Common myeloid progenitor, CD34-positive (primary cell): ENCODE data around the gene AFP.

Experiments used
- CTCF ChIA-PET: fragments of 350-600 bp; sonication (Branson Sonifier 250); formaldehyde crosslinking; loops from one replicate; lab custom pipeline; 2021; ENCODE audit warnings: antibody characterized with exemption; lab: Charles Lee
- POLR2A ChIA-PET: fragments of 350-600 bp; sonication (Branson Sonifier 250); formaldehyde crosslinking; loops from one replicate; lab custom pipeline; 2021; ENCODE audit warnings: antibody characterized with exemption; lab: Charles Lee
- DNase-seq, 3 donors: peaks; one replicate each; pipeline versions ENCODE4 v3.0.0 to v3.0.0-alpha.2; 2013
- H3K27ac ChIP-seq, 2 experiments: 1 replicate in 1 of 2; 2 replicates in 1 of 2; pipeline ENCODE4 v1.7.0; 2013; ENCODE audit warnings: inconsistent platforms in 2 of 2, low read length in 2 of 2, mild to moderate bottlenecking in 2 of 2, low read depth in 1 of 2, moderate library complexity in 1 of 2; ENCODE audit not compliant: severe bottlenecking in 2 of 2, insufficient read depth in 1 of 2, poor library complexity in 1 of 2
- H3K27me3 ChIP-seq, 5 experiments: replicated peaks in 2 of 5; 1 replicate in 3 of 5; 2 replicates in 2 of 5; pipeline versions ENCODE4 v1.6.1 to v1.7.0; 2013; ENCODE audit warnings: low read length in 4 of 5, mild to moderate bottlenecking in 2 of 5, moderate library complexity in 2 of 5, inconsistent platforms in 1 of 5; ENCODE audit not compliant: insufficient read depth in 5 of 5, control insufficient read depth in 4 of 5
- H3K36me3 ChIP-seq, 4 experiments: 1 replicate in 2 of 4; 2 replicates in 2 of 4; pipeline versions ENCODE4 v1.6.1 to v1.7.0; 2013; ENCODE audit warnings: low read length in 3 of 4, control low read depth in 1 of 4, mild to moderate bottlenecking in 1 of 4; ENCODE audit not compliant: control insufficient read depth in 4 of 4, insufficient read depth in 4 of 4
- H3K4me1 ChIP-seq, 4 experiments: 1 replicate in 3 of 4; 2 replicates in 1 of 4; pipeline versions ENCODE4 v1.6.1 to v1.7.1; 2013; ENCODE audit warnings: low read length in 3 of 4, mild to moderate bottlenecking in 3 of 4, control low read depth in 1 of 4, inconsistent platforms in 1 of 4, moderate library complexity in 1 of 4; ENCODE audit not compliant: control insufficient read depth in 4 of 4, insufficient read depth in 4 of 4; ENCODE audit errors: control extremely low read depth in 1 of 4
- H3K4me3 ChIP-seq, 7 experiments: 1 replicate in 4 of 7; 2 replicates in 3 of 7; pipeline versions ENCODE4 v1.5.1 to v1.7.0; 2013; ENCODE audit warnings: mild to moderate bottlenecking in 7 of 7, low read length in 6 of 7, moderate library complexity in 6 of 7, inconsistent platforms in 2 of 7, low read depth in 2 of 7, control low read depth in 1 of 7; ENCODE audit not compliant: insufficient read depth in 4 of 7, control insufficient read depth in 1 of 7; ENCODE audit errors: extremely low read depth in 1 of 7
- H3K9me3 ChIP-seq, 5 experiments: 1 replicate in 4 of 5; 2 replicates in 1 of 5; pipeline versions ENCODE4 v1.6.1 to v1.7.1; 2013; ENCODE audit warnings: low read length in 4 of 5, mild to moderate bottlenecking in 2 of 5, inconsistent platforms in 1 of 5, low read depth in 1 of 5, moderate library complexity in 1 of 5; ENCODE audit not compliant: control insufficient read depth in 4 of 5, insufficient read depth in 2 of 5; ENCODE audit errors: control extremely low read depth in 1 of 5
- WGBS: methylation state at CpG from one replicate; pipeline ENCODE4 v1.1.5; 2013; ENCODE audit not compliant: insufficient coverage; 5-methylcytosine and 5-hydroxymethylcytosine counted together

The AFP gene

DNA sequence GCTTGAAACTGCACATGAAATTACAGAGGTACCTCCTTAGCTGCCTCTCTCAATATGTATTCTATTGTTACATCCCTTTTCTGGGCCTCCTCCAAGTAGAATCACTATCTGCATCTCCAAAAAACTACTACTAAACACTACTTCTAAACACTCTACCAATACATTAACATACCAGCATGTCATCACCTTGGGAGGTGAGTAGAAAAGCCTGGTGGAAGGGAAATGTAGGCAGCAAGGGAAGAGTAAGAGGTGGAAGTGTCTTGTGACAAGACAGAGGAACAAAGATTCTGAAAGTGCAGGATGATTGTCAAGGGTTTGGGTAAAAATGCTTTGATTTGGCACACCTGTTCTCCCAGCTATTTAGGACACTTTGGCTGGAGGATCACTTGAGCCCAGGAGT is 49.1 kb downstream of the AFP start:
- no peaks in the 10 kb centered on the region for H3K27me3 ChIP-seq
- no peak overlapping the region for H3K4me3 ChIP-seq
- no peak for DNase-seq
- ChIA-PET POLR2A (no interaction called here), CTCF (no interaction called here)
- no peaks in the 10 kb centered on the region for H3K4me1 ChIP-seq
- H3K36me3 ChIP-seq, result no peaks in the 10 kb centered on the region
- H3K9me3 ChIP-seq, result no peaks in the 10 kb centered on the region
- no peak overlapping the region for H3K27ac ChIP-seq

- H3K9me3 ChIP-seq, result no peaks in the 10 kb centered on the region
- CTCF ChIA-PET, result no interaction called here
- H3K36me3 ChIP-seq, result no peaks in the 10 kb centered on the region
- POLR2A ChIA-PET, result no interaction called here
- no peak overlapping the region for H3K4me3 ChIP-seq
- no peaks in the 10 kb centered on the region for H3K27me3 ChIP-seq
- no peak for DNase-seq
- H3K4me1 ChIP-seq, result no peaks in the 10 kb centered on the region
- no peak overlapping the region for H3K27ac ChIP-seq
Measured at GRCh38 chr4:73485596-73485995, 49.6 kb downstream of the AFP start.

DNA sequence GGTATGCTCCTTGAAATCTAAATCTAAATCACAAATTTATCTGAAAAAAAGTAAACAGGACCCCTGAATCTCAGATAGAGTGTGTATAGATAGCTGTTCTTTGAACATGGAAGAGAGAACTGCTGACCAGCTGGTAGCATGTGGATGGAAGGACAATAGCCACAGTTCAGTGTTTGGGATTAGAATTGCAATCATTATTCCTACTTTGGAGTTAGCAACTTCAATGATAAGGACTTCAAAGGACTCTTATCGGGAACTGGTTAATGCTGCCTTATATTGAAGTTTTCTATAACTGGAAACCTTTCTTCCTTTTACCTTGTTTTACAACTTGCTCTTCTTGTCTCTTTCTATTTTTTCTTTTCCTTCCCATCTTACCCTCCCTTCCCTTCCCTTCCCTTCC is 50.5 kb downstream of the AFP start:
- ChIA-PET POLR2A (no interaction called here), CTCF (no interaction called here)
- Histone ChIP-seq H3K4me3 (no peak overlapping the region), H3K27me3 (no peaks in the 10 kb centered on the region), H3K27ac (no peak overlapping the region), H3K9me3 (no peaks in the 10 kb centered on the region), H3K4me1 (no peaks in the 10 kb centered on the region), H3K36me3 (no peaks in the 10 kb centered on the region)
- no peak for DNase-seq
- no CpG with 5 or more reads among the region's 1 CpG for WGBS

GRCh38 chr4:73487233-73487632 is 51.2 kb downstream of the AFP start:
- POLR2A ChIA-PET, result no interaction called here
- Histone ChIP-seq H3K4me3 (no peak overlapping the region), H3K9me3 (no peaks in the 10 kb centered on the region), H3K36me3 (no peaks in the 10 kb centered on the region), H3K27ac (no peak overlapping the region), H3K27me3 (no peaks in the 10 kb centered on the region), H3K4me1 (no peaks in the 10 kb centered on the region)
- DNase-seq, result no peak
- 100% methylated on average over 1 of the region's 1 CpG for WGBS
- CTCF ChIA-PET, result no interaction called here

- Histone ChIP-seq H3K9me3 (no peaks in the 10 kb centered on the region), H3K27ac (no peak overlapping the region), H3K4me1 (no peaks in the 10 kb centered on the region), H3K4me3 (no peak overlapping the region), H3K36me3 (no peaks in the 10 kb centered on the region), H3K27me3 (no peaks in the 10 kb centered on the region)
- ChIA-PET CTCF (no interaction called here), POLR2A (no interaction called here)
- no peak for DNase-seq
- WGBS, result 90% methylated on average over 2 of the region's 4 CpGs
Measured at GRCh38 chr4:73499996-73500765, 64.2 kb downstream of the AFP start.

DNA sequence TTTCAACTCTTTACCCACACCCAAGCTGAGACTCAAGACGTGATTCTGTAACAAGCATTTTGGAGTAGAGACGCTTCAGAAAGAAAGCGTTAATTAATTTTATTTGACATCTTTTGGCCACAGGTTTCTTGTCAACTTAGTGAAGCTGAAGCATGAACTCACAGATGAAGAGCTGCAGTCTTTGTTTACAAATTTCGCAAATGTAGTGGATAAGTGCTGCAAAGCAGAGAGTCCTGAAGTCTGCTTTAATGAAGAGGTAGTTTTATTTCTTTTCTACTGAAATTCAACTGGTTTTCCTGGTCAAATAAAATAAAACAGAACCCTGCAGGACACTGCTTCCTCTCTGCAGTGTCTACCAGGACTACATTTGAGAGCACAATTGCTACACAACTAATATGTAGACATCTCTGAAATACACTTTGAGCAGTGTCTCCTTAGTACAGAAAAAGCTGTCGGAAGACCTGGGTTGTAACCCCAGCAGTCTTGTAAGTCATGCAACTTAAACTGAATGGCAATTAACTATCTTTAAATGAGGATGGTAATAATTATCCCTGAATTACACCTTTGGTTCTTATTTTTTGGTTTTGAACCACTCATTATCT is 65.7 kb downstream of the AFP start:
- no peak for DNase-seq
- POLR2A ChIA-PET, result no interaction called here
- 100% methylated on average over 3 of the region's 5 CpGs for WGBS

GRCh38 chr4:73505567-73505966 is 69.5 kb downstream of the AFP start:
- no peak for DNase-seq
- no peaks in the 10 kb centered on the region for H3K27me3 ChIP-seq
- no peaks in the 10 kb centered on the region for H3K36me3 ChIP-seq
- H3K4me1 ChIP-seq, result no peaks in the 10 kb centered on the region
- CTCF ChIA-PET, result no interaction called here
- H3K4me3 ChIP-seq, result no peak overlapping the region
- 100% methylated on average over 1 of the region's 2 CpGs for WGBS
- no peaks in the 10 kb centered on the region for H3K9me3 ChIP-seq
- POLR2A ChIA-PET, result no interaction called here
- no peak overlapping the region for H3K27ac ChIP-seq

More for the DNA sequence above, 65.7 kb downstream of the AFP start:
- Histone ChIP-seq H3K9me3 (no peaks in the 10 kb centered on the region), H3K27me3 (no peaks in the 10 kb centered on the region), H3K27ac (no peak overlapping the region), H3K4me3 (no peak overlapping the region), H3K4me1 (no peaks in the 10 kb centered on the region), H3K36me3 (no peaks in the 10 kb centered on the region)
- CTCF ChIA-PET, result no interaction called here
